GM19438 (cell line): ENCODE data around the gene CAMTA1.
"Not testable (repeated sequence)": the region's sequence is repeated elsewhere in the genome, so short reads cannot be mapped to it uniquely, and the experiment has no call there.

Experiments used
- ATAC-seq: cut with Tn5 transposase; IDR thresholded peaks from one replicate; pipeline ENCODE4 v1.9.1; 2021; ENCODE audit warnings: low read depth; ENCODE audit not compliant: unreplicated experiment

Gene CAMTA1

GRCh38 chr1:7315946-7316345, 530.7 kb downstream of the CAMTA1 start:
- ATAC-seq: no peak

GRCh38 chr1:7317888-7318287, 532.6 kb downstream of the CAMTA1 start:
- no peak for ATAC-seq

GRCh38 chr1:7319196-7319595, 533.9 kb downstream of the CAMTA1 start:
- ATAC-seq: no peak

- ATAC-seq: no peak
These were observed 535.4 kb downstream of the CAMTA1 start for GRCh38 chr1:7320661-7321060.

GRCh38 chr1:7322283-7322785, 537.1 kb downstream of the CAMTA1 start:
- no peak for ATAC-seq

- ATAC-seq: no peak
These were observed 537.7 kb downstream of the CAMTA1 start for GRCh38 chr1:7322912-7323311.

GRCh38 chr1:7325254-7325653, 540.0 kb downstream of the CAMTA1 start:
- ATAC-seq: no peak

- no peak for ATAC-seq
These were observed 541.1 kb downstream of the CAMTA1 start for GRCh38 chr1:7326366-7326765.

- ATAC-seq: no peak
These were observed 542.6 kb downstream of the CAMTA1 start for GRCh38 chr1:7327849-7328248.

GRCh38 chr1:7329868-7330615, 544.8 kb downstream of the CAMTA1 start:
- no peak for ATAC-seq

GRCh38 chr1:7330726-7331125, 545.5 kb downstream of the CAMTA1 start:
- not testable (repeated sequence) for ATAC-seq

- no peak for ATAC-seq
These were observed 546.8 kb downstream of the CAMTA1 start for GRCh38 chr1:7331926-7332535.

GRCh38 chr1:7333094-7333493, 547.8 kb downstream of the CAMTA1 start:
- ATAC-seq: no peak

GRCh38 chr1:7333620-7334019, 548.4 kb downstream of the CAMTA1 start:
- no peak for ATAC-seq

GRCh38 chr1:7334475-7335035, 549.3 kb downstream of the CAMTA1 start:
- no peak for ATAC-seq

GRCh38 chr1:7335224-7335879, 550.1 kb downstream of the CAMTA1 start:
- no peak for ATAC-seq

- ATAC-seq: no peak
These were observed 553.2 kb downstream of the CAMTA1 start for GRCh38 chr1:7338439-7338838.

- ATAC-seq: no peak
These were observed 553.8 kb downstream of the CAMTA1 start for GRCh38 chr1:7339014-7339413.

GRCh38 chr1:7339953-7340352, 554.7 kb downstream of the CAMTA1 start:
- no peak for ATAC-seq

- no peak for ATAC-seq
These were observed 556.1 kb downstream of the CAMTA1 start for GRCh38 chr1:7341145-7341905.

- ATAC-seq: no peak
These were observed 558.6 kb downstream of the CAMTA1 start for GRCh38 chr1:7343882-7344281.
